Glutamatergic neuron (in vitro differentiated cells): ENCODE results near the gene PRKAR1B. TPM values are rescaled to one million over a fixed set of nuclear protein-coding genes. Genes with fewer than 3 reads are reported as not detected.

ENCODE experiments used
- DNase-seq: peaks from one replicate; pipeline ENCODE4 v3.0.0; 2022
- H3K27ac Mint-ChIP-seq: one replicate; pipeline ENCODE4 v1.8.0; 2020; ENCODE audit warnings: mild to moderate bottlenecking, mixed read lengths, inconsistent platforms; ENCODE audit not compliant: unreplicated experiment
- H3K27me3 Mint-ChIP-seq: one replicate; pipeline ENCODE4 v1.8.0; 2020; ENCODE audit warnings: mild to moderate bottlenecking, moderate library complexity, mixed read lengths, inconsistent platforms; ENCODE audit not compliant: unreplicated experiment
- H3K36me3 Mint-ChIP-seq: one replicate; pipeline ENCODE4 v1.8.0; 2020; ENCODE audit warnings: mild to moderate bottlenecking, mixed read lengths, inconsistent platforms; ENCODE audit not compliant: unreplicated experiment
- H3K4me1 Mint-ChIP-seq: one replicate; pipeline ENCODE4 v1.8.0; 2020; ENCODE audit warnings: mild to moderate bottlenecking, low read depth, mixed read lengths, inconsistent platforms; ENCODE audit not compliant: unreplicated experiment
- H3K4me3 Mint-ChIP-seq: one replicate; pipeline ENCODE4 v1.8.0; 2020; ENCODE audit warnings: mild to moderate bottlenecking, mixed read lengths, inconsistent platforms; ENCODE audit not compliant: unreplicated experiment
- H3K9me3 Mint-ChIP-seq: one replicate; pipeline ENCODE4 v1.8.0; 2020; ENCODE audit warnings: mild to moderate bottlenecking, moderate library complexity, mixed read lengths, inconsistent platforms; ENCODE audit not compliant: unreplicated experiment
- total RNA-seq: library from RNA; stranded (reverse); fragmentation: NEBNext Ultra II Directional; extraction: Animal tissue kit (Norgen Biotek cat#: 25700); gene quantifications from one replicate; pipeline ENCODE4 v1.2.1, GENCODE V29; 2021; ENCODE audit not compliant: unreplicated experiment
- TF ChIP-seq, protein P1 (sequence below): fragments of 200-600 bp; sonication (generic); IDR thresholded peaks from one replicate; pipeline ENCODE4 v1.5.0; 2021; ENCODE audit not compliant: partially characterized antibody, unreplicated experiment

The PRKAR1B gene
- total RNA-seq, 1 donor from 2014 or later: 12.8 TPM

GRCh38 chr7:630111-630511 lies 97.0 kb downstream of the PRKAR1B start:
- peaks cover 5% of the 10 kb centered on the region for H3K9me3 Mint-ChIP-seq
- H3K36me3 Mint-ChIP-seq: peaks cover 3% of the 10 kb centered on the region
- TF ChIP-seq, protein P1, sequence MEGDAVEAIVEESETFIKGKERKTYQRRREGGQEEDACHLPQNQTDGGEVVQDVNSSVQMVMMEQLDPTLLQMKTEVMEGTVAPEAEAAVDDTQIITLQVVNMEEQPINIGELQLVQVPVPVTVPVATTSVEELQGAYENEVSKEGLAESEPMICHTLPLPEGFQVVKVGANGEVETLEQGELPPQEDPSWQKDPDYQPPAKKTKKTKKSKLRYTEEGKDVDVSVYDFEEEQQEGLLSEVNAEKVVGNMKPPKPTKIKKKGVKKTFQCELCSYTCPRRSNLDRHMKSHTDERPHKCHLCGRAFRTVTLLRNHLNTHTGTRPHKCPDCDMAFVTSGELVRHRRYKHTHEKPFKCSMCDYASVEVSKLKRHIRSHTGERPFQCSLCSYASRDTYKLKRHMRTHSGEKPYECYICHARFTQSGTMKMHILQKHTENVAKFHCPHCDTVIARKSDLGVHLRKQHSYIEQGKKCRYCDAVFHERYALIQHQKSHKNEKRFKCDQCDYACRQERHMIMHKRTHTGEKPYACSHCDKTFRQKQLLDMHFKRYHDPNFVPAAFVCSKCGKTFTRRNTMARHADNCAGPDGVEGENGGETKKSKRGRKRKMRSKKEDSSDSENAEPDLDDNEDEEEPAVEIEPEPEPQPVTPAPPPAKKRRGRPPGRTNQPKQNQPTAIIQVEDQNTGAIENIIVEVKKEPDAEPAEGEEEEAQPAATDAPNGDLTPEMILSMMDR: no peak
- DNase-seq: no peak
- H3K4me3 Mint-ChIP-seq: no peak overlapping the region
- no peak overlapping the region for H3K27ac Mint-ChIP-seq
- no peaks in the 10 kb centered on the region for H3K4me1 Mint-ChIP-seq
- H3K27me3 Mint-ChIP-seq: peaks cover 4% of the 10 kb centered on the region

GRCh38 chr7:628826-629225 lies 98.3 kb downstream of the PRKAR1B start:
- Mint-ChIP-seq H3K4me3 (no peak overlapping the region), H3K36me3 (peaks cover 12% of the 10 kb centered on the region), H3K27me3 (peaks cover 4% of the 10 kb centered on the region), H3K27ac (no peak overlapping the region), H3K4me1 (no peaks in the 10 kb centered on the region), H3K9me3 (peaks cover 12% of the 10 kb centered on the region)
- DNase-seq: no peak
- TF ChIP-seq, protein P1: no peak

- H3K27me3 Mint-ChIP-seq: peaks cover 4% of the 10 kb centered on the region
- peaks cover 12% of the 10 kb centered on the region for H3K9me3 Mint-ChIP-seq
- DNase-seq: no peak
- no peak overlapping the region for H3K27ac Mint-ChIP-seq
- H3K4me3 Mint-ChIP-seq: no peak overlapping the region
- no peaks in the 10 kb centered on the region for H3K4me1 Mint-ChIP-seq
- TF ChIP-seq, protein P1: no peak
- H3K36me3 Mint-ChIP-seq: peaks cover 15% of the 10 kb centered on the region
These were observed 98.7 kb downstream of the PRKAR1B start for GRCh38 chr7:628402-628763.

DNA sequence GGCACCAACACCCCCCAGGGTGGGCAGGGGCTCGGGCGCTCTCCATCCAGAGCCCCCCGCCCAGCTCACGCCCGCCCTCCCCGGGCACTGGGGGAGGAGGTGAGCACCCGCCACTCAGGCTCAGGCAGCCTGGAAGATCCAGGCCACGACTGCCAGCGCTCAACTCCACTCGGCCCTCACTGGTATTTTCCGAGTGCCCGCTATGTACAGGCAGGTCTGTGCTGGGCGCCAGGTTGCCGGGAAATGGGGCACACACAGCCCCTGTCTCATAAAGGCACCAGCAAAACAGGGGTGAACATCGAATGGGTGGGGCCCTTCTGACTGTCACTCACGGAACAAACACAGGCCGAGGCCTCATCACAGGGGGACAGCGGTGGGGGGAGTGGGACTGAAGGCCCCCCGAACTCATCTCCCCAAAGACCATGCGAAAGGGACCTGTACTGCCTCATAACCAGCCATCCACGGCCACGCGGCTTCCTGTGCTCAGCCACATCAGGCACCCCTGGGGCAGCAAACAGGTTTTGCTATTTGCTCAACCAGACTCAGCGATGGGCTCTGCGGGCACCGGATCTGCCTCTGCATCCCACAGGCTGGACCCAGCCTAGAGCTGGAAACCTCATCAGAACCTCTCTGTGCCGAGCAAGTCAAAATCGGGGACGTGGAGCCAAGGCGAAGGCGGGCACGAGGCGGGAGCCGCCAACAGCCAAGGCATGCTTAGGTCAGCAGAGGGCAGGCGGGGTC lies 99.2 kb downstream of the PRKAR1B start:
- Mint-ChIP-seq H3K27me3 (peaks cover 4% of the 10 kb centered on the region), H3K4me3 (no peak overlapping the region), H3K9me3 (peaks cover 12% of the 10 kb centered on the region), H3K36me3 (peaks cover 21% of the 10 kb centered on the region), H3K4me1 (no peaks in the 10 kb centered on the region), H3K27ac (no peak overlapping the region)
- DNase-seq: no peak
- TF ChIP-seq, protein P1: no peak

GRCh38 chr7:625376-625971 lies 101.6 kb downstream of the PRKAR1B start:
- TF ChIP-seq, protein P1: no peak
- Mint-ChIP-seq H3K36me3 (peaks cover 31% of the 10 kb centered on the region), H3K27me3 (peaks cover 6% of the 10 kb centered on the region), H3K27ac (no peak overlapping the region), H3K4me3 (no peak overlapping the region), H3K9me3 (peaks cover 12% of the 10 kb centered on the region), H3K4me1 (no peaks in the 10 kb centered on the region)
- no peak for DNase-seq
